Measurements from ENCODE around the gene PTPRM.

PTPRM gene

GRCh38 chr18:7807936-7808453 is 240.9 kb downstream of the PTPRM start:
- DNase-seq (ENCODE audit: low spot score) = no peak

- no peak for DNase-seq (ENCODE audit: low spot score)
Observed at GRCh38 chr18:7808992-7809391, 241.9 kb downstream of the PTPRM start.

GRCh38 chr18:7809455-7809854 is 242.3 kb downstream of the PTPRM start:
- no peak for DNase-seq (ENCODE audit: low spot score)

GRCh38 chr18:7809978-7810377 is 242.9 kb downstream of the PTPRM start:
- DNase-seq (ENCODE audit: low spot score) = no peak

GRCh38 chr18:7812431-7813063 is 245.4 kb downstream of the PTPRM start:
- peak; percentile 60 for DNase-seq (ENCODE audit: low spot score)

- no peak for DNase-seq (ENCODE audit: low spot score)
Observed at GRCh38 chr18:7813131-7813530, 246.0 kb downstream of the PTPRM start.

GRCh38 chr18:7814754-7815315 is 247.7 kb downstream of the PTPRM start:
- no peak for DNase-seq (ENCODE audit: low spot score)

GRCh38 chr18:7815787-7816186 is 248.7 kb downstream of the PTPRM start:
- no peak for DNase-seq (ENCODE audit: low spot score)

- no peak for DNase-seq (ENCODE audit: low spot score)
Observed at GRCh38 chr18:7817575-7818230, 250.6 kb downstream of the PTPRM start.

- no peak for DNase-seq (ENCODE audit: low spot score)
Observed at GRCh38 chr18:7821784-7822183, 254.7 kb downstream of the PTPRM start.

GRCh38 chr18:7822435-7823331 is 255.6 kb downstream of the PTPRM start:
- no peak for DNase-seq (ENCODE audit: low spot score)

- no peak for DNase-seq (ENCODE audit: low spot score)
Observed at GRCh38 chr18:7824970-7825369, 257.9 kb downstream of the PTPRM start.

- DNase-seq (ENCODE audit: low spot score) = no peak
Observed at GRCh38 chr18:7830468-7830867, 263.4 kb downstream of the PTPRM start.

- DNase-seq (ENCODE audit: low spot score) = no peak
Observed at GRCh38 chr18:7839548-7839947, 272.4 kb downstream of the PTPRM start.

- no peak for DNase-seq (ENCODE audit: low spot score)
Observed at GRCh38 chr18:7840411-7840810, 273.3 kb downstream of the PTPRM start.

- DNase-seq (ENCODE audit: low spot score) = no peak
Observed at GRCh38 chr18:7844017-7844416, 276.9 kb downstream of the PTPRM start.

- no peak for DNase-seq (ENCODE audit: low spot score)
Observed at GRCh38 chr18:7844418-7844817, 277.3 kb downstream of the PTPRM start.

GRCh38 chr18:7846335-7846734 is 279.2 kb downstream of the PTPRM start:
- no peak for DNase-seq (ENCODE audit: low spot score)

- no peak for DNase-seq (ENCODE audit: low spot score)
Observed at GRCh38 chr18:7847357-7848053, 280.4 kb downstream of the PTPRM start.

GRCh38 chr18:7848054-7848412 is 280.9 kb downstream of the PTPRM start:
- DNase-seq (ENCODE audit: low spot score) = no peak

- no peak for DNase-seq (ENCODE audit: low spot score)
Observed at GRCh38 chr18:7850446-7850845, 283.3 kb downstream of the PTPRM start.

GRCh38 chr18:7855028-7855427 is 287.9 kb downstream of the PTPRM start:
- DNase-seq (ENCODE audit: low spot score) = no peak
